CD4-positive, alpha-beta T cell treated with Interleukin-12 subunit alpha and Interleukin-12 subunit beta, for 1 hour (primary cell): ENCODE results near the gene AFAP1L2.

Experiments
- DNase-seq: peaks from one replicate; pipeline ENCODE4 v3.0.0-alpha.2; 2020

The AFAP1L2 gene

GRCh38 chr10:114385557-114385956 is 18.7 kb downstream of the AFAP1L2 start:
- no peak for DNase-seq

GRCh38 chr10:114384601-114385000 is 19.7 kb downstream of the AFAP1L2 start:
- no peak for DNase-seq

GRCh38 chr10:114384181-114384580 is 20.1 kb downstream of the AFAP1L2 start:
- no peak for DNase-seq

GRCh38 chr10:114380797-114381196 is 23.5 kb downstream of the AFAP1L2 start:
- no peak for DNase-seq

- DNase-seq: no peak
Measured at GRCh38 chr10:114380060-114380459, 24.2 kb downstream of the AFAP1L2 start.

GRCh38 chr10:114379631-114380041 is 24.7 kb downstream of the AFAP1L2 start:
- DNase-seq: no peak

GRCh38 chr10:114376523-114376922 is 27.8 kb downstream of the AFAP1L2 start:
- DNase-seq: no peak

GRCh38 chr10:114375047-114375446 is 29.3 kb downstream of the AFAP1L2 start:
- DNase-seq: no peak

- no peak for DNase-seq
Measured at GRCh38 chr10:114374053-114374791, 30.1 kb downstream of the AFAP1L2 start.

GRCh38 chr10:114373631-114374030 is 30.7 kb downstream of the AFAP1L2 start:
- DNase-seq: no peak

GRCh38 chr10:114372995-114373394 is 31.3 kb downstream of the AFAP1L2 start:
- no peak for DNase-seq

- no peak for DNase-seq
Measured at GRCh38 chr10:114372179-114372578, 32.1 kb downstream of the AFAP1L2 start.

GRCh38 chr10:114370966-114371365 is 33.3 kb downstream of the AFAP1L2 start:
- DNase-seq: no peak

- no peak for DNase-seq
Measured at GRCh38 chr10:114370199-114370598, 34.1 kb downstream of the AFAP1L2 start.

GRCh38 chr10:114368057-114368391 is 36.3 kb downstream of the AFAP1L2 start:
- DNase-seq: no peak

- no peak for DNase-seq
Measured at GRCh38 chr10:114367351-114368056, 36.8 kb downstream of the AFAP1L2 start.

- no peak for DNase-seq
Measured at GRCh38 chr10:114364726-114365125, 39.6 kb downstream of the AFAP1L2 start.

- DNase-seq: no peak
Measured at GRCh38 chr10:114363745-114364454, 40.4 kb downstream of the AFAP1L2 start.

- DNase-seq: no peak
Measured at GRCh38 chr10:114362826-114363355, 41.4 kb downstream of the AFAP1L2 start.

- DNase-seq: no peak
Measured at GRCh38 chr10:114359953-114360345, 44.4 kb downstream of the AFAP1L2 start.

- DNase-seq: no peak
Measured at GRCh38 chr10:114359041-114359952, 45.0 kb downstream of the AFAP1L2 start.

- no peak for DNase-seq
Measured at GRCh38 chr10:114357515-114357996, 46.7 kb downstream of the AFAP1L2 start.
